OCI-LY3 (cell line): ENCODE data around the gene NCAN.

Experiments
- H2AFZ ChIP-seq: fragments of 200-600, 300-600 bp; shearing (Covaris generic); 2 replicates; pipeline ENCODE4 v1.6.0; 2014; ENCODE audit warnings: antibody characterized with exemption, low read depth, low read length
- H3K27ac ChIP-seq: fragments of 200-600, 300-600 bp; sonication (generic); 2 replicates; pipeline ENCODE4 v1.5.1; 2014; ENCODE audit warnings: mild to moderate bottlenecking, low read length, moderate library complexity, mixed read lengths
- H3K27me3 ChIP-seq: fragments of 200-600, 300-600 bp; sonication (generic); 2 replicates; pipeline ENCODE4 v1.6.1; 2014; ENCODE audit warnings: low read depth, low read length, mixed read lengths
- H3K36me3 ChIP-seq: fragments of 200-600, 300-600 bp; sonication (generic); replicated peaks from 2 replicates; pipeline ENCODE3; 2014; ENCODE audit warnings: low read depth, low read length, mixed read lengths
- H3K4me1 ChIP-seq: fragments of 300-600, 200-600 bp; sonication (generic); 2 replicates; pipeline ENCODE4 v1.6.1; 2014; ENCODE audit warnings: low read length, mixed read lengths
- H3K4me2 ChIP-seq: fragments of 200-600, 300-600 bp; sonication (generic); 2 replicates; pipeline ENCODE4 v1.6.1; 2014; ENCODE audit warnings: low read length, mixed read lengths
- H3K4me3 ChIP-seq: fragments of 300-600, 200-600 bp; sonication (generic); 2 replicates; pipeline ENCODE4 v1.5.1; 2014; ENCODE audit warnings: antibody characterized with exemption, mild to moderate bottlenecking, low read length, moderate library complexity
- H3K79me2 ChIP-seq: fragments of 300-600, 200-600 bp; shearing (Covaris generic); 2 replicates; pipeline ENCODE4 v1.6.1; 2014; ENCODE audit warnings: mild to moderate bottlenecking, low read length, mixed read lengths
- H3K9ac ChIP-seq: fragments of 300-600, 200-600 bp; shearing (Covaris generic); 2 replicates; pipeline ENCODE4 v1.6.0; 2014; ENCODE audit warnings: mild to moderate bottlenecking, low read length, moderate library complexity
- H3K9me3 ChIP-seq: fragments of 200-600, 300-600 bp; shearing (Covaris generic); 2 replicates; pipeline ENCODE4 v1.6.1; 2014; ENCODE audit warnings: low read length, mixed read lengths; ENCODE audit not compliant: insufficient read depth
- H4K20me1 ChIP-seq: fragments of 200-600, 300-600 bp; sonication (generic); 2 replicates; pipeline ENCODE4 v1.6.1; 2016; ENCODE audit warnings: low read length, mixed read lengths; ENCODE audit not compliant: insufficient read depth
- CTCF ChIP-seq: fragments of 200-600, 300-600 bp; sonication (generic); IDR thresholded peaks from 2 replicates; pipeline ENCODE4 v1.5.1; 2014; ENCODE audit warnings: antibody characterized with exemption, low read length, low read depth
- EZH2phosphoT487 ChIP-seq: fragments of 200-600 bp; shearing (Covaris generic); IDR thresholded peaks from 2 replicates; pipeline ENCODE4 v1.6.1; 2018; ENCODE audit warnings: antibody characterized with exemption, mixed run types, low read depth

NCAN gene

DNA sequence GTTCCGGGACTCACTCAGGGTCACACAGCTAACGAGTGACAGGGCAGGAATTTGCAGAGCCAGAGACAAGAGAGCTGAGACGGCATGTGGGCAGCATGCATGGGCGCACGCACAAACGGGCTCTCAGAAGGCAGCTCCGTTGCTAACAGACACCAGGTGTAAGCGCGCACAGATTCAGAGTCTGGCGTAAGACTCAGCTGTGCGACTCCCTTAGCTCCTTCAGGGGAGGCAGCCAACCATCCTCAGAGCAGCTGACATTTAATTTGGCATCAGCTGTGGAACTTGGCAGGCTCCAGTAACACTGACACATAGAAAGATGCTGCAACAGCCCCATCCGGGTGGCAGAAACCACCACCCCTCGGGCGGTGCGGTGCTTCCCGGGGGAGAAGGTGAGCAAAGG lies 68.8 kb downstream of the NCAN start:
- H3K4me3 ChIP-seq = no peak overlapping the region
- no peak overlapping the region for H3K4me2 ChIP-seq
- no peaks in the 10 kb centered on the region for H3K27me3 ChIP-seq
- no peak overlapping the region for H3K27ac ChIP-seq
- H3K4me1 ChIP-seq = no peaks in the 10 kb centered on the region
- peaks cover 40% of the 10 kb centered on the region for H3K36me3 ChIP-seq
- TF ChIP-seq CTCF = no peak
- TF ChIP-seq EZH2phosphoT487 = no peak
- no peaks in the 10 kb centered on the region for H3K9me3 ChIP-seq
- no peak overlapping the region for H2AFZ ChIP-seq
- no peak overlapping the region for H3K9ac ChIP-seq
- H3K79me2 ChIP-seq = no peaks in the 10 kb centered on the region
- H4K20me1 ChIP-seq = no peaks in the 10 kb centered on the region

- H3K4me2 ChIP-seq = no peak overlapping the region
- no peak overlapping the region for H3K27ac ChIP-seq
- H2AFZ ChIP-seq = no peak overlapping the region
- no peaks in the 10 kb centered on the region for H3K79me2 ChIP-seq
- H3K9ac ChIP-seq = no peak overlapping the region
- H3K4me1 ChIP-seq = no peaks in the 10 kb centered on the region
- TF ChIP-seq CTCF (no peak), EZH2phosphoT487 (no peak)
- H3K27me3 ChIP-seq = no peaks in the 10 kb centered on the region
- H3K9me3 ChIP-seq = no peaks in the 10 kb centered on the region
- H4K20me1 ChIP-seq = no peaks in the 10 kb centered on the region
- H3K36me3 ChIP-seq = peaks cover 25% of the 10 kb centered on the region
- no peak overlapping the region for H3K4me3 ChIP-seq
Measured at GRCh38 chr19:19285686-19286085, 73.9 kb downstream of the NCAN start.

DNA sequence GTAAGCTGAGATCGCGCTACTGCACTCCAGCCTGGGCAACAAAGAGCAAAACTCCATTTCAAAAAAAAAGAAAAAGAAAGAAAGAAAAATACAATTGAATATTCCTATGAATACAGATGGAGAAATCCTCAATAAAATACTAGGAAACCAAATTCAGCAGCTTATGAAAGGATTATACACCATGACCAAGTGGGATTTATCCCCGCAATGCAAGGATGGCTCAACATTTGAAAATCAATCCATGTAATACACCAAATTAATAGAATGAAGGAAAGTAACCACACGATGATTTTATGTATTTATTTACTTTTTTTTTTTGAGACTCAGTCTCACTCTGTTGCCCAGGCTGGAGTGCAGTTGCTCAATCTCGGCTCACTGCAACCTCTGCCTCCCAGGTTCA lies 80.8 kb downstream of the NCAN start:
- peaks cover 46% of the 10 kb centered on the region for H3K36me3 ChIP-seq
- H3K4me3 ChIP-seq = no peak overlapping the region
- TF ChIP-seq EZH2phosphoT487 (no peak), CTCF (no peak)
- H3K4me2 ChIP-seq = no peak overlapping the region
- H3K9me3 ChIP-seq = no peaks in the 10 kb centered on the region
- no peak overlapping the region for H3K9ac ChIP-seq
- no peaks in the 10 kb centered on the region for H3K79me2 ChIP-seq
- no peak overlapping the region for H2AFZ ChIP-seq
- no peaks in the 10 kb centered on the region for H3K27me3 ChIP-seq
- H3K4me1 ChIP-seq = no peaks in the 10 kb centered on the region
- H4K20me1 ChIP-seq = no peaks in the 10 kb centered on the region
- no peak overlapping the region for H3K27ac ChIP-seq

DNA sequence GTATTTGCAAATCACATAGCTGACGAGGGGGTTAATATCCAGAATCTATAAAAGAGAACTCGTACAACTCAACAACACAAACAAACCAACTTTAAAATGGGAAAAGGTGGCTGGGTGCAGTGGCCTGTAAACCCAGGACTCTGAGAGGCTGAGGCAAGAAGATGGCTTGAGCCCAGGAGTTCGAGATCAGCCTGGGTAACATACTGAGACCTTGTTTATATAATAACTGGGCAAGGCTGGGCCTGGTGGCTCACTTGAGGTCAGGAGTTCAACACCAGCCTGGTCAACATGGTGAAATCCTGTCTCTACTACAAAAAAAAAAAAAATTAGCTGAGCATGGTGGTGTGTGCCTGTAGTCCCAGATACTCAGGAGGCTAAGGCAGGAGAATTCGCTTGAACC lies 83.2 kb downstream of the NCAN start:
- H3K36me3 ChIP-seq = peaks cover 40% of the 10 kb centered on the region
- H3K9ac ChIP-seq = no peak overlapping the region
- no peak overlapping the region for H2AFZ ChIP-seq
- H3K27me3 ChIP-seq = no peaks in the 10 kb centered on the region
- no peaks in the 10 kb centered on the region for H3K79me2 ChIP-seq
- no peak overlapping the region for H3K27ac ChIP-seq
- no peaks in the 10 kb centered on the region for H3K4me1 ChIP-seq
- no peak overlapping the region for H3K4me3 ChIP-seq
- H3K9me3 ChIP-seq = no peaks in the 10 kb centered on the region
- no peak overlapping the region for H3K4me2 ChIP-seq
- TF ChIP-seq CTCF = no peak
- TF ChIP-seq EZH2phosphoT487 = no peak
- no peaks in the 10 kb centered on the region for H4K20me1 ChIP-seq
